H1 (cell line): ENCODE data around the gene ARF6. TPM values are rescaled to one million over a fixed set of nuclear protein-coding genes. Genes with fewer than 3 reads are reported as not detected.

ENCODE experiments used
- ATF2 ChIP-seq: IDR thresholded peaks from 2 replicates; pipeline ENCODE4 v1.6.1; 2012; ENCODE audit warnings: low read length, inconsistent platforms
- BCL11A ChIP-seq, 2 experiments: IDR thresholded peaks; one replicate each; pipeline ENCODE4 v1.6.1; 2011; ENCODE audit warnings: low read depth in 2 of 2, low read length in 2 of 2, mild to moderate bottlenecking in 2 of 2
- CHD1 ChIP-seq: IDR thresholded peaks from 2 replicates; pipeline ENCODE4 v1.6.1; 2012; ENCODE audit warnings: low read depth, low read length, improper control_type of control experiment
- CTBP2 ChIP-seq: IDR thresholded peaks from 2 replicates; pipeline ENCODE4 v1.7.0; 2011; ENCODE audit warnings: borderline replicate concordance, mild to moderate bottlenecking, moderate library complexity, mixed read lengths, low read length; ENCODE audit not compliant: insufficient read depth, insufficient read length
- EGR1 ChIP-seq: IDR thresholded peaks from 2 replicates; pipeline ENCODE4 v1.6.1; 2011; ENCODE audit warnings: low read depth, low read length, borderline replicate concordance
- FOSL1 ChIP-seq: IDR thresholded peaks from 2 replicates; pipeline ENCODE4 v1.6.1; 2011; ENCODE audit warnings: mild to moderate bottlenecking, low read depth, low read length, moderate library complexity; ENCODE audit not compliant: insufficient read depth
- HDAC2 ChIP-seq, 2 experiments: fragments of 300-600 bp in 1 of 2; sonication (generic) in 1 of 2; IDR thresholded peaks; 2 replicates each; pipeline ENCODE4 v1.6.1; 2011 to 2012; ENCODE audit warnings: low read depth in 2 of 2, low read length in 2 of 2, mild to moderate bottlenecking in 2 of 2, moderate library complexity in 2 of 2, borderline replicate concordance in 1 of 2, inconsistent platforms in 1 of 2
- KDM5A ChIP-seq: fragments of 200-600 bp; IDR thresholded peaks from 2 replicates; pipeline ENCODE4 v1.7.1; 2012; ENCODE audit warnings: mild to moderate bottlenecking, low read length, inconsistent platforms, mixed read lengths
- MAFK ChIP-seq: IDR thresholded peaks from 2 replicates; pipeline ENCODE4 v1.6.1; 2012; ENCODE audit warnings: low read depth, mild to moderate bottlenecking, improper control_type of control experiment, low read length
- NANOG ChIP-seq: IDR thresholded peaks from 2 replicates; pipeline ENCODE4 v1.6.1; 2011; ENCODE audit warnings: low read length, low read depth, mild to moderate bottlenecking, inconsistent platforms; ENCODE audit not compliant: insufficient read depth, poor library complexity, severe bottlenecking
- PHF8 ChIP-seq: fragments of 200-600 bp; sonication (generic); conservative IDR thresholded peaks from 2 replicates; pipeline ENCODE4 v1.7.1; 2012; ENCODE audit warnings: low read depth, mild to moderate bottlenecking, inconsistent platforms, low read length, moderate library complexity
- RBBP5 ChIP-seq: IDR thresholded peaks from 2 replicates; pipeline ENCODE4 v1.7.1; 2012; ENCODE audit warnings: low read depth, mild to moderate bottlenecking, inconsistent platforms, low read length, moderate library complexity, borderline replicate concordance
- SIN3A ChIP-seq, 2 experiments: IDR thresholded peaks in 1 of 2; conservative IDR thresholded peaks in 1 of 2; 2 replicates each; pipeline ENCODE4 v1.6.1; 2011 to 2012; ENCODE audit warnings: low read length in 2 of 2, improper control_type of control experiment in 1 of 2, low read depth in 1 of 2, mild to moderate bottlenecking in 1 of 2
- TAF1 ChIP-seq: IDR thresholded peaks from 2 replicates; pipeline ENCODE4 v1.6.1; 2011; ENCODE audit warnings: mild to moderate bottlenecking, low read depth, low read length
- YY1 ChIP-seq: IDR thresholded peaks from 2 replicates; pipeline ENCODE4 v1.6.1; 2011; ENCODE audit warnings: low read depth, mild to moderate bottlenecking, low read length
- polyA plus RNA-seq, 7 experiments: library from polyadenylated mRNA; depleted of rRNA in 3 of 7; stranded (reverse) in 5 of 7; unstranded in 2 of 7; fragments of >200 nt in 5 of 7; fragments of 200-250 nt in 2 of 7; gene quantifications; 1 replicate in 5 of 7; 2 replicates in 1 of 7; 4 replicates in 1 of 7; pipeline versions ENCODE4 v1.2.1 to v1.2.3, GENCODE V29; 2011 to 2013; ENCODE audit warnings: missing spikeins in 2 of 7, mixed read lengths in 2 of 7
- total RNA-seq: library from RNA; stranded (reverse); fragmentation: NEBNext Ultra II Directional; extraction: Animal tissue kit (Norgen Biotek cat#: 25700); gene quantifications from 2 replicates; pipeline ENCODE4 v1.2.1, GENCODE V29; 2021
- TF ChIP-seq, protein P1 (sequence below), 3 experiments: IDR thresholded peaks; 1 replicate in 2 of 3; 2 replicates in 1 of 3; pipeline versions ENCODE4 v1.5.1 to v1.6.1; 2011; ENCODE audit warnings: low read length in 3 of 3, mild to moderate bottlenecking in 3 of 3, inconsistent platforms in 2 of 3, low read depth in 1 of 3, moderate library complexity in 1 of 3; ENCODE audit not compliant: insufficient read depth in 1 of 3; ENCODE audit errors: control extremely low read depth in 1 of 3
- TF ChIP-seq, protein P2 (sequence below): IDR thresholded peaks from 2 replicates; pipeline ENCODE4 v1.6.1; 2012; ENCODE audit warnings: inconsistent platforms

Gene ARF6
- total and polyA plus RNA-seq, 2 of the 8 experiments (the other 6 are each of a cell fraction or from before 2014, with no cell fraction given): 17.2 to 56.7 TPM

- TF ChIP-seq HDAC2 (IDR thresholded peaks at IDR 0.05; ENCODE audit: borderline replicate concordance in 1 of 2, low read depth in 2 of 2, low read length in 2 of 2) (no peak), CHD1 (no peak), CTBP2 (no peak), BCL11A (IDR thresholded peaks at IDR 0.05; ENCODE audit: low read depth in 2 of 2, low read length in 2 of 2) (no peak), MAFK (no peak), FOSL1 (no peak), NANOG (peak; percentile 45), KDM5A (peak; percentile 22; the same call in 1 of the 2 replicates), RBBP5 (peak; percentile 86; the same call in 1 of the 2 replicates), TAF1 (peak; percentile 94), ATF2 (no peak), EGR1 (no peak), PHF8 (peak; percentile 74), SIN3A (conservative IDR thresholded peaks at IDR 0.05 in 1 of 2, IDR thresholded peaks at IDR 0.05 in 1 of 2; ENCODE audit: low read depth in 1 of 2, low read length in 2 of 2) (peak in 1 of 2 experiments; percentile 87; a peak in 2 of 4 replicates), YY1 (peak; percentile 28; the same call in 1 of the 2 replicates)
- TF ChIP-seq, protein P1, sequence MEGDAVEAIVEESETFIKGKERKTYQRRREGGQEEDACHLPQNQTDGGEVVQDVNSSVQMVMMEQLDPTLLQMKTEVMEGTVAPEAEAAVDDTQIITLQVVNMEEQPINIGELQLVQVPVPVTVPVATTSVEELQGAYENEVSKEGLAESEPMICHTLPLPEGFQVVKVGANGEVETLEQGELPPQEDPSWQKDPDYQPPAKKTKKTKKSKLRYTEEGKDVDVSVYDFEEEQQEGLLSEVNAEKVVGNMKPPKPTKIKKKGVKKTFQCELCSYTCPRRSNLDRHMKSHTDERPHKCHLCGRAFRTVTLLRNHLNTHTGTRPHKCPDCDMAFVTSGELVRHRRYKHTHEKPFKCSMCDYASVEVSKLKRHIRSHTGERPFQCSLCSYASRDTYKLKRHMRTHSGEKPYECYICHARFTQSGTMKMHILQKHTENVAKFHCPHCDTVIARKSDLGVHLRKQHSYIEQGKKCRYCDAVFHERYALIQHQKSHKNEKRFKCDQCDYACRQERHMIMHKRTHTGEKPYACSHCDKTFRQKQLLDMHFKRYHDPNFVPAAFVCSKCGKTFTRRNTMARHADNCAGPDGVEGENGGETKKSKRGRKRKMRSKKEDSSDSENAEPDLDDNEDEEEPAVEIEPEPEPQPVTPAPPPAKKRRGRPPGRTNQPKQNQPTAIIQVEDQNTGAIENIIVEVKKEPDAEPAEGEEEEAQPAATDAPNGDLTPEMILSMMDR (IDR thresholded peaks at IDR 0.05; ENCODE audit: control extremely low read depth in 1 of 3, insufficient read depth in 1 of 3, low read depth in 1 of 3, low read length in 3 of 3): peak; percentile 53 to 70 (median 63)
- TF ChIP-seq, protein P2, sequence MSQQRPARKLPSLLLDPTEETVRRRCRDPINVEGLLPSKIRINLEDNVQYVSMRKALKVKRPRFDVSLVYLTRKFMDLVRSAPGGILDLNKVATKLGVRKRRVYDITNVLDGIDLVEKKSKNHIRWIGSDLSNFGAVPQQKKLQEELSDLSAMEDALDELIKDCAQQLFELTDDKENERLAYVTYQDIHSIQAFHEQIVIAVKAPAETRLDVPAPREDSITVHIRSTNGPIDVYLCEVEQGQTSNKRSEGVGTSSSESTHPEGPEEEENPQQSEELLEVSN: peak; percentile 80
These were observed 40.4 kb upstream of the ARF6 start, which contains the start of gene NEMF (continued) for GRCh38 chr14:49852301-49853157.
